ENCODE data around the gene KCNQ1.

DNA sequence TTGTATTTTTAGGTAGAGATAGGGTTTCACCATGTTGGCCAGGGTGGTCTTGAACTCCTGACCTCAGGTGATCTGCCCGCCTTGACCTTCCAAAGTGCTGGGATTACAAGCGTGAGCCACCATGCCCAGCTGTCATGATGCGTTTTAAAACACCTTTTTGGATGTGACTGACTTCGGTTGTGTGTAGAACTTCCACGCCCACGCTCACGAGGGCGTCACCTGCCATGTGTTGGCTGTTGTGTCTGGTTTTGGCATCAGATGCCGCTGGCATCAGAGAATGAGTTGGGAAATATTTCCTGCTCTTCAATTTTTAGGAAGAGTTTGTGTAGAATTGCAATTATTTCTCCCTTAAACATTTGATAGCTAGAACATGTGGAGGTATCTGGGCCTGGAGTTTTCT, 109.1 kb downstream of the KCNQ1 start:
- TF ChIP-seq, protein P1, sequence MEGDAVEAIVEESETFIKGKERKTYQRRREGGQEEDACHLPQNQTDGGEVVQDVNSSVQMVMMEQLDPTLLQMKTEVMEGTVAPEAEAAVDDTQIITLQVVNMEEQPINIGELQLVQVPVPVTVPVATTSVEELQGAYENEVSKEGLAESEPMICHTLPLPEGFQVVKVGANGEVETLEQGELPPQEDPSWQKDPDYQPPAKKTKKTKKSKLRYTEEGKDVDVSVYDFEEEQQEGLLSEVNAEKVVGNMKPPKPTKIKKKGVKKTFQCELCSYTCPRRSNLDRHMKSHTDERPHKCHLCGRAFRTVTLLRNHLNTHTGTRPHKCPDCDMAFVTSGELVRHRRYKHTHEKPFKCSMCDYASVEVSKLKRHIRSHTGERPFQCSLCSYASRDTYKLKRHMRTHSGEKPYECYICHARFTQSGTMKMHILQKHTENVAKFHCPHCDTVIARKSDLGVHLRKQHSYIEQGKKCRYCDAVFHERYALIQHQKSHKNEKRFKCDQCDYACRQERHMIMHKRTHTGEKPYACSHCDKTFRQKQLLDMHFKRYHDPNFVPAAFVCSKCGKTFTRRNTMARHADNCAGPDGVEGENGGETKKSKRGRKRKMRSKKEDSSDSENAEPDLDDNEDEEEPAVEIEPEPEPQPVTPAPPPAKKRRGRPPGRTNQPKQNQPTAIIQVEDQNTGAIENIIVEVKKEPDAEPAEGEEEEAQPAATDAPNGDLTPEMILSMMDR (IDR thresholded peaks at IDR 0.05), result no peak
- TF ChIP-seq, protein P2, sequence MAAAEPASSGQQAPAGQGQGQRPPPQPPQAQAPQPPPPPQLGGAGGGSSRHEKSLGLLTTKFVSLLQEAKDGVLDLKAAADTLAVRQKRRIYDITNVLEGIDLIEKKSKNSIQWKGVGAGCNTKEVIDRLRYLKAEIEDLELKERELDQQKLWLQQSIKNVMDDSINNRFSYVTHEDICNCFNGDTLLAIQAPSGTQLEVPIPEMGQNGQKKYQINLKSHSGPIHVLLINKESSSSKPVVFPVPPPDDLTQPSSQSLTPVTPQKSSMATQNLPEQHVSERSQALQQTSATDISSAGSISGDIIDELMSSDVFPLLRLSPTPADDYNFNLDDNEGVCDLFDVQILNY (CRISPR knock-in tag; IDR thresholded peaks at IDR 0.05), result no peak
- TF ChIP-seq, protein P3, sequence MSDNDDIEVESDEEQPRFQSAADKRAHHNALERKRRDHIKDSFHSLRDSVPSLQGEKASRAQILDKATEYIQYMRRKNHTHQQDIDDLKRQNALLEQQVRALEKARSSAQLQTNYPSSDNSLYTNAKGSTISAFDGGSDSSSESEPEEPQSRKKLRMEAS (CRISPR knock-in tag; IDR thresholded peaks at IDR 0.05), result no peak

All from WTC11 (cell line).